Astrocyte (in vitro differentiated cells and primary cell): ENCODE results near the gene TTC34. TPM values are rescaled to one million over a fixed set of nuclear protein-coding genes. Genes with fewer than 3 reads are reported as not detected.

ENCODE experiments used
- DNase-seq: peaks from one replicate; pipeline ENCODE4 v3.0.0-alpha.2; 2010; ENCODE audit warnings: low read depth
- FAIRE-seq: peaks from 2 replicates; lab custom pipeline; 2011; peaks lifted over from hg19 to GRCh38; lab: Jason Lieb, UNC
- H2AFZ ChIP-seq: 2 replicates; pipeline ENCODE4 v1.6.0; 2012; ENCODE audit warnings: low read depth, low read length, inconsistent platforms
- H3K27ac ChIP-seq: 2 replicates; pipeline ENCODE4 v1.5.1; 2011; ENCODE audit warnings: low read depth, low read length, inconsistent platforms
- H3K27me3 ChIP-seq: 2 replicates; pipeline ENCODE4 v1.6.0; 2011; ENCODE audit warnings: low read length, inconsistent platforms; ENCODE audit not compliant: insufficient read depth
- H3K36me3 ChIP-seq: 2 replicates; pipeline ENCODE4 v1.5.1; 2011; ENCODE audit warnings: low read length, inconsistent platforms; ENCODE audit not compliant: insufficient read depth
- H3K4me1 ChIP-seq: 2 replicates; pipeline ENCODE4 v1.5.1; 2011; ENCODE audit warnings: low read length, inconsistent platforms; ENCODE audit not compliant: insufficient read depth
- H3K4me2 ChIP-seq: 2 replicates; pipeline ENCODE4 v1.6.0; 2012; ENCODE audit warnings: low read length, inconsistent platforms
- H3K4me3 ChIP-seq: 2 replicates; pipeline ENCODE4 v1.5.1; 2011; ENCODE audit warnings: low read depth, mild to moderate bottlenecking, low read length, inconsistent platforms; ENCODE audit not compliant: insufficient read depth
- H3K79me2 ChIP-seq: 2 replicates; pipeline ENCODE4 v1.6.0; 2012; ENCODE audit warnings: mild to moderate bottlenecking, low read length, inconsistent platforms; ENCODE audit not compliant: insufficient read depth
- H3K9ac ChIP-seq: 2 replicates; pipeline ENCODE4 v1.6.0; 2012; ENCODE audit warnings: mild to moderate bottlenecking, low read length, inconsistent platforms
- H3K9me3 ChIP-seq: 2 replicates; pipeline ENCODE4 v1.5.1; 2012; ENCODE audit warnings: low read depth, mild to moderate bottlenecking, low read length, inconsistent platforms; ENCODE audit not compliant: insufficient read depth
- H4K20me1 ChIP-seq: 2 replicates; pipeline ENCODE4 v1.6.0; 2012; ENCODE audit warnings: low read length, inconsistent platforms; ENCODE audit not compliant: insufficient read depth
- H3K27ac Mint-ChIP-seq: one replicate; pipeline ENCODE4 v1.8.0; 2021; ENCODE audit warnings: mild to moderate bottlenecking, mixed read lengths; ENCODE audit not compliant: unreplicated experiment
- H3K27me3 Mint-ChIP-seq: one replicate; pipeline ENCODE4 v1.8.0; 2021; ENCODE audit warnings: low read depth, mixed read lengths; ENCODE audit not compliant: unreplicated experiment
- H3K36me3 Mint-ChIP-seq: one replicate; pipeline ENCODE4 v1.8.0; 2021; ENCODE audit warnings: low read depth, mixed read lengths; ENCODE audit not compliant: unreplicated experiment
- H3K4me1 Mint-ChIP-seq: one replicate; pipeline ENCODE4 v1.8.0; 2021; ENCODE audit warnings: low read depth, mixed read lengths; ENCODE audit not compliant: unreplicated experiment
- H3K4me3 Mint-ChIP-seq: one replicate; pipeline ENCODE4 v1.8.0; 2021; ENCODE audit warnings: mild to moderate bottlenecking, moderate library complexity, mixed read lengths; ENCODE audit not compliant: unreplicated experiment
- H3K9me3 Mint-ChIP-seq: one replicate; pipeline ENCODE4 v1.8.0; 2021; ENCODE audit warnings: mild to moderate bottlenecking, mixed read lengths; ENCODE audit not compliant: unreplicated experiment
- CTCF ChIP-seq: IDR thresholded peaks from 2 replicates; pipeline ENCODE4 v1.5.1; 2011; ENCODE audit warnings: low read depth, mild to moderate bottlenecking, inconsistent platforms, low read length, moderate library complexity; ENCODE audit not compliant: insufficient read depth
- EZH2 ChIP-seq: IDR thresholded peaks from 2 replicates; pipeline ENCODE4 v1.6.1; 2012; ENCODE audit warnings: mild to moderate bottlenecking, low read length, inconsistent platforms; ENCODE audit not compliant: insufficient read depth
- total RNA-seq: library from RNA; stranded (reverse); gene quantifications from 2 replicates; pipeline ENCODE4 v1.2.1, GENCODE V29; 2021

TTC34 gene
- total RNA-seq, 1 donor from 2014 or later = 0.39 TPM

- Mint-ChIP-seq H3K9me3 (peaks cover 9% of the 10 kb centered on the region), H3K36me3 (no peaks in the 10 kb centered on the region), H3K27me3 (no peaks in the 10 kb centered on the region), H3K4me3 (peak overlapping the region; percentile 81), H3K4me1 (peaks cover 2% of the 10 kb centered on the region), H3K27ac (peak overlapping the region; percentile 26)
- peak overlapping the region; percentile 98 for H2AFZ ChIP-seq
- no peaks in the 10 kb centered on the region for H3K27me3 ChIP-seq
- H3K27ac ChIP-seq = no peak overlapping the region
- no peak for TF ChIP-seq EZH2
- no peak for TF ChIP-seq CTCF
- H3K4me2 ChIP-seq = peak overlapping the region; percentile 99
- H3K9me3 ChIP-seq = no peaks in the 10 kb centered on the region
- peak overlapping the region; percentile 73 for H3K4me3 ChIP-seq
- H3K36me3 ChIP-seq = no peaks in the 10 kb centered on the region
- peak overlapping the region; percentile 90 for H3K9ac ChIP-seq
- H3K79me2 ChIP-seq = no peaks in the 10 kb centered on the region
- DNase-seq (no peak), FAIRE-seq (no peak)
- peaks cover 7% of the 10 kb centered on the region for H3K4me1 ChIP-seq
- H4K20me1 ChIP-seq = no peaks in the 10 kb centered on the region
Observed at GRCh38 chr1:2643414-2644077, 157.9 kb downstream of the TTC34 start.

GRCh38 chr1:2642560-2643413 is 158.7 kb downstream of the TTC34 start:
- no peaks in the 10 kb centered on the region for H4K20me1 ChIP-seq
- DNase-seq (peak; percentile 74), FAIRE-seq (no peak)
- peak overlapping the region; percentile 90 for H3K9ac ChIP-seq
- peaks cover 7% of the 10 kb centered on the region for H3K4me1 ChIP-seq
- H3K27ac Mint-ChIP-seq = peak overlapping the region; percentile 18
- H3K4me3 ChIP-seq = peak overlapping the region; percentile 73
- no peaks in the 10 kb centered on the region for H3K27me3 ChIP-seq
- H3K27ac ChIP-seq = peak overlapping the region; percentile 65
- no peaks in the 10 kb centered on the region for H3K36me3 Mint-ChIP-seq
- peaks cover 5% of the 10 kb centered on the region for H3K27me3 Mint-ChIP-seq
- H3K4me3 Mint-ChIP-seq = peak overlapping the region; percentile 89
- no peak for TF ChIP-seq EZH2
- TF ChIP-seq CTCF = no peak
- peak overlapping the region; percentile 98 for H2AFZ ChIP-seq
- peak overlapping the region; percentile 99 for H3K4me2 ChIP-seq
- no peaks in the 10 kb centered on the region for H3K79me2 ChIP-seq
- no peaks in the 10 kb centered on the region for H3K9me3 ChIP-seq
- no peaks in the 10 kb centered on the region for H3K36me3 ChIP-seq
- H3K4me1 Mint-ChIP-seq = peaks cover 2% of the 10 kb centered on the region
- H3K9me3 Mint-ChIP-seq = peaks cover 7% of the 10 kb centered on the region
